ENCODE measurements around the gene KIF6. TPM values are rescaled to one million over a fixed set of nuclear protein-coding genes. Genes with fewer than 3 reads are reported as not detected.

KIF6 gene
- total RNA-seq, 4 donors from 2014 or later: under 0.01 to 0.34 (median 0.19) TPM; not detected in 1

DNA sequence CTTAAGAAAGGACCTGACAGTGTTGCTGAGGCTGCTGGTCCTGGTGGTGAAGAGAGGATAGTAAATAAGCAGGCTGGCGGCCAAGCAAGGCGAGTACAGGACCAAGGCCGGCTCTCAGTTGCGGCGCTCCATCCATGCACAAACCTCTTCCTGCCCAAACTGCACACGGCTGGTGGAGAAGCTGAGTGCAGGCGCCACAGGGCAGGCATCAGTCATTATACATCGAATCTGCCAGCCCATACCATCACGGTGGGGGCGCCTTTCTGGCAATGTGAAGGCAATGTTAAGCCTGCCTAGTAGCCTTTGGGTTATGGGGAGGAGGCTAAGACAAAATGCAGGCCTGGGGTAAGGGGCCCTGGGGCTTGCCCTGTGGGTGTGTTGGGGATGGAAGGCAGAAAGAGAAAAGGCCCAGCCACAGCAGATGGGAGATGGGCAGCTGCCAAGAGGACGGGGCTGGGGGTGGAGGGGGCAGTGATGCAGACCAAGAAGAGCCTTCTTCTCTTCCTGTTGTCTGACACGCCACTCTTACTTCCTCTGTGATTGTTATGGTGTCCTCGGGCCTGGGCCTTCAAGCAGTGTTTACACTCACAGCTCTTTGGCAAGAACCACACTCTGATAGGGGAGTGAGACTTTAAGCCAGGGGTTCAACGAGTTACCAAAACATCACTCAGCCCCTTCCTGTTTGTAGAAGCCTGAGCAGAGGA lies 382.4 kb downstream of the KIF6 start:
- TF ChIP-seq CTCF (IDR thresholded peaks at IDR 0.05; ENCODE audit: low read depth): no peak

- TF ChIP-seq CTCF (IDR thresholded peaks at IDR 0.05; ENCODE audit: low read depth): no peak
These were observed 383.3 kb downstream of the KIF6 start for GRCh38 chr6:39341937-39342336.

DNA sequence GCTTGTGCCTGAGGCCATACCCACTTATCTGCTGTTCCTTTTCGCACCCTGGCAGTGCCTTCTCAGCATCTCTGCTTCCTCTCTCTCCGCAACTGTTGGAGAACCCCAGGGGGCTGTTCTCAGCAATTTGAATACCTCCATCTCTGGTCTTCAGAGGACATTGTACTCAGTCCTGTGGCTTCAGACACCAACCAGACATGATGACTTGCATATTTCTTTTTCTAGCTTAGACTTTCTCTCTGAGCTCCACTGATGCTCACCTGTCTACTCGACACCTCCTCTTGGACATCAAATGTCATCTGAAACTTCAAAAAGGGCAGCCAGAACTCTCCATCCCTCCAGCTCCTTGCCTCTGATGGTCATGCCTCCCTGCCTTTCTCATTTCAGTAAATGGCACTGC lies 383.9 kb downstream of the KIF6 start:
- TF ChIP-seq CTCF (IDR thresholded peaks at IDR 0.05; ENCODE audit: low read depth): no peak

DNA sequence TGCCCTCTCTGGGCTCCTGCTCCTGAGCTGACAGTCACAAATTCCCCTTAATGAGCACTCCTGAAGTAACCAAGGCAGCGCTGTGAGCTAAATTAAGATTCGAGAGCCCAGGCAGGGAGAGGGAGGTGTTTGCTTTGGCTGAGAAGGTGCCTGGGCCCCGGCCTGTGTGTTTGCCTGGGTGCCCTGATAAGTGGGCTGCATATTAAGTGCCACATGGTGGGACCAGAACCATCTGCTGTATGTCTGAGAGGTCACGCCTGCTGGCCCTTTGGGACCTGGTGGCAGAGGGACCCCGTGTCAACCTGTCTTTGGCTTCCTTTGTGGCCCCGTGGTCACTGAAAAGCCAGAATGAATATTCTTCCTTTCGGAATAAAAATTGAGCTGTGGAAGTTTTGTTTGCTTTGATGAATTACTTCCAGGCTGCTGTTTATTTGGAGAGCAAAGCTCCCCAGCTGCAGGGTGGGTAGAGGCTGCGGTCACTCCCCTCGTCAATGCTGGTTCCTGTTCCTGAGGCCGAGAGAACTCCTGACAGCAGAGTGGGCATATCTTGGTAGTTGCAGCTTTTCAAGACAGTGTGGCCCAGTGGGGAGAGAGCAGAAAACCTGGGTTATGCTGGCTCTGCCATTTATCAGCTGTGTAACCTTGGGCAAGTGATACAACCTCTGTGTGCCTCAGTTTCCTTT lies 385.2 kb downstream of the KIF6 start:
- TF ChIP-seq CTCF (IDR thresholded peaks at IDR 0.05; ENCODE audit: low read depth): no peak

- no peak for TF ChIP-seq CTCF (IDR thresholded peaks at IDR 0.05; ENCODE audit: low read depth)
These were observed 385.9 kb downstream of the KIF6 start for GRCh38 chr6:39339096-39339867.

DNA sequence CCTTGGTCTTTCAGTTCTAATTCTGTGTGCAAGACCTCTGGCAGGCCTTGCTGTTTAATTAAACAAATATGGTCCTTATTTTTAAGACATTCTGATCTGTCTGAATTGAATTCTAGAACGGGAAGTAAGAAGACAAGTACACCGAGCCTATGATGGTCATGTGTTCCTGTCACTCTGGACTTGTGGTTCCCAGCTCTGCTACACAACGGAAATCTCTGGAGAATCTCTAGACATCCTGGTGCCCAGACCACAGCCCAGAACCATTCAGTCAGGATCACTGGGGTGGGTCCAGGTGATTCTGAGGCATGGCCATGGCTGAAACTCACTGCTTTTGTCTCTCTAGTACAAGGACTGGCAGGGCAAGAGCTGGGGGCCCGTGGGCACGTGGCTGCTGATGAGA lies 386.8 kb downstream of the KIF6 start:
- no peak for TF ChIP-seq CTCF (IDR thresholded peaks at IDR 0.05; ENCODE audit: low read depth)
